Activated CD8-positive, alpha-beta memory T cell treated with anti-CD3 and anti-CD28 coated beads for 4 hours (primary cell): ENCODE results near the gene LSM12.

ENCODE experiments used
- DNase-seq, 2 donors: peaks; one replicate each; pipeline ENCODE4 v3.0.0-alpha.2; 2020; ENCODE audit warnings: low read depth in 2 of 2

LSM12 gene

DNA sequence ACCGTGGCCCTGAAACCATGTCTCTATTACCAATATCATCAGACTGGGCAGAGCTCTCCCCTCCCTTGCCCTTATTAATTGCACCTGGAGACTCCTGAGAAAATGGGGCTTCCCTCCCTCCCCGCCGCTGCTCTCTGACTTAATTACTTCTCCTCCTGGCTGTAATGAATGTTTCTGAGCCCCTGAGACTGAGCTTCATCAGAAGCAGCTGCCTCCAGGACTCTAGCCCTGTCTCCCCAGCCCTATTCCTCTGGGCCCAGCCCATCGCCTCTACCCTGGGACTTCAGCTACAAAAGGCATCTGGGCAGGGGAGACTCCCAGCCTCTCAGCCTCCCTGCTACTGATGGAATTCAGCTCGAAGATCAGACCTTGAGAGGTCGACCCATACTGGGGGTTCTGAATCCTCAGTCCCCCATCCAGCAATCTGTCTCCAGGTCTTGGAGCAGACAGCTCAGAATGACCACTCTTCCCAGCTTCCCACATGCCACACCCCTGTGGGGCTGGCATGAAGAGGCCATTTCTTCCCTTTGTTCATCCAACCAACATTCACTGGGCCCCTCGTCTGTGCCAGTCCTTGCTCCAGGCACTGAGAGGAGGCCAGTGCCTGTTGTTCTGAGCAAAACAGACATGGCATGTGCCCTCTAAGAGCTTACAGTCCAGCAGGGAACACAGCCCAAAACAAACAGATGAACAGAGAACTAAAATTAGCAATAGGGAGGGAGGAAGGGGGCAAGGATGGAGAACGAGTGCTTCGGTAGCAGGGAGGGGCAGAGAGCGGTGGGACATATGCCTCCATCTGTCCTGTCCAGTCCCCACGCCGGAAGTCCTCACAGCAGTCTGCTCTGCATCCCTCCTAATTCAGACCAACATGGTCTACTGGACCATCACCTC lies 79.1 kb downstream of the LSM12 start:
- no peak for DNase-seq

- no peak for DNase-seq
Observed at GRCh38 chr17:43986225-43986981, 80.1 kb downstream of the LSM12 start.

DNA sequence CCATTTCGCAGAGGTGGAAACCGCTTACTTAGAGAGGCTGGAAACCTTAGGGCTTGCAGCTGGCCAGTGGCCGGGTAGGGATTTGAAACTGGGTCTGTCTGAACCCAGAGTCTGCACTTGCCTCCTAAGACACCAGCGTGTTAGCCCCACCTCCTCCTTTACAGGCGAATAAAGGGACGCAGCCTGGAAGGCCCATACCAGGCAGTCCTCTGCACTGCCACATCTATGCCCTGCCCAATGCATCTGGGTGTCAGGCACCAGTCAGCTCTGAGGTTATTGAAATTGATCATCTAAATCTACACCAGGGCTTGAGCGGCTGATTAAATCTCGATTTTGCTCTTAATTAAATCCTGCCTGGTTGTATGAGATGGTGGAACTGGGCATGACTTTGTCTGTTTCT lies 82.0 kb downstream of the LSM12 start:
- DNase-seq: no peak
